Hepatocyte (in vitro differentiated cells): ENCODE results near the gene WDR38.

Experiments
- CTCF ChIP-seq: fragments of 200-600 bp; sonication (generic); IDR thresholded peaks from 2 replicates; pipeline ENCODE4 v1.5.1; 2016; ENCODE audit warnings: antibody characterized with exemption, mild to moderate bottlenecking; ENCODE audit not compliant: poor library complexity
- EZH2 ChIP-seq: fragments of 200-600 bp; sonication (generic); IDR thresholded peaks from 2 replicates; pipeline ENCODE4 v1.6.1; 2016; ENCODE audit warnings: antibody characterized with exemption, mild to moderate bottlenecking, borderline replicate concordance
- EZH2phosphoT487 ChIP-seq: fragments of 200-600 bp; sonication (generic); IDR thresholded peaks from one replicate; pipeline ENCODE4 v1.6.1; 2018; ENCODE audit warnings: antibody characterized with exemption, mild to moderate bottlenecking, low read depth, moderate library complexity; ENCODE audit not compliant: unreplicated experiment, severe bottlenecking

DNA sequence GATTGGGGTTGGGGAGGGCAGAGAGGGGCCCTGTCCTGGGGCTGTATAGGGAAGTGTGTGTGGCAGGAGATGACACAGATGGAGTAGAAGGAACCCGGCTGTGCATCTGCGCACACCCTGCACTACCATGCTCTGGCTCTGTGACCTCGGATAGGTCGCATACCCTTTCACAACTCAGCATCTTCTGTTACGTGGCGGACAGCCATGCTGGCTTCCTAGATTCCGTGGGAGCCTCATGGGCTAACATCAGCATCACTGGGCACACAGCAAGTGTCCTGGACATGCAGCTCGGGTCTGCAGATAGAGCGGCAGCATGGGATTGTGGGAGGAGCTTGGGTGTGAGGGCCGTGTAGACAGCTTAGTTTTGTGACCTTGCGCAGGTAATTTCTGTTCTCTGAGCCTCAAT lies 17.9 kb downstream of the WDR38 start:
- TF ChIP-seq CTCF (no peak), EZH2 (no peak), EZH2phosphoT487 (no peak)
